Mesendoderm (in vitro differentiated cells): Measurements from ENCODE around the gene LAMTOR4.

ENCODE experiments used
- DNase-seq: peaks from one replicate; pipeline ENCODE4 v3.0.0; 2013
- H2AK5ac ChIP-seq: 2 replicates; pipeline ENCODE4 v1.6.1; 2013; ENCODE audit warnings: low read length, inconsistent platforms
- H2BK120ac ChIP-seq: 2 replicates; pipeline ENCODE4 v1.6.1; 2013; ENCODE audit warnings: low read depth, mild to moderate bottlenecking, low read length, moderate library complexity, mixed read lengths
- H2BK15ac ChIP-seq: replicated peaks from 2 replicates; pipeline ENCODE4 v1.6.1; 2013; ENCODE audit warnings: low read depth, mild to moderate bottlenecking, moderate library complexity
- H2BK5ac ChIP-seq: 2 replicates; pipeline ENCODE4 v1.6.1; 2013; ENCODE audit warnings: low read length, inconsistent platforms
- H3K18ac ChIP-seq: 2 replicates; pipeline ENCODE4 v1.6.1; 2013; ENCODE audit warnings: mild to moderate bottlenecking, low read length, mixed read lengths
- H3K23ac ChIP-seq: one replicate; pipeline ENCODE4 v1.6.1; 2013; ENCODE audit warnings: low read length
- H3K27ac ChIP-seq: 2 replicates; pipeline ENCODE4 v1.5.1; 2013; ENCODE audit warnings: low read depth, mild to moderate bottlenecking, inconsistent platforms, low read length, moderate library complexity
- H3K27me3 ChIP-seq: 2 replicates; pipeline ENCODE4 v1.6.1; 2013; ENCODE audit warnings: low read length, control low read depth, mild to moderate bottlenecking, inconsistent platforms; ENCODE audit not compliant: insufficient read depth, poor library complexity
- H3K36me3 ChIP-seq: 2 replicates; pipeline ENCODE4 v1.6.1; 2013; ENCODE audit warnings: low read length, inconsistent platforms; ENCODE audit not compliant: control insufficient read depth, insufficient read depth
- H3K4ac ChIP-seq: one replicate; pipeline ENCODE4 v1.6.1; 2013; ENCODE audit warnings: low read depth, mild to moderate bottlenecking, low read length, moderate library complexity
- H3K4me1 ChIP-seq: 2 replicates; pipeline ENCODE4 v1.6.1; 2013; ENCODE audit warnings: low read depth, low read length, inconsistent platforms; ENCODE audit not compliant: control insufficient read depth
- H3K4me2 ChIP-seq: 2 replicates; pipeline ENCODE4 v1.6.1; 2013; ENCODE audit warnings: low read length
- H3K4me3 ChIP-seq: 2 replicates; pipeline ENCODE4 v1.5.1; 2013; ENCODE audit warnings: mild to moderate bottlenecking, low read length
- H3K56ac ChIP-seq: one replicate; pipeline ENCODE4 v1.6.1; 2013; ENCODE audit warnings: low read length
- H3K79me1 ChIP-seq: 2 replicates; pipeline ENCODE4 v1.6.1; 2013; ENCODE audit warnings: low read length, inconsistent platforms
- H3K79me2 ChIP-seq: 2 replicates; pipeline ENCODE4 v1.6.1; 2013; ENCODE audit warnings: mild to moderate bottlenecking, low read length; ENCODE audit not compliant: control insufficient read depth, insufficient read depth
- H3K9ac ChIP-seq: 2 replicates; pipeline ENCODE4 v1.6.1; 2013; ENCODE audit warnings: low read length, inconsistent platforms
- H4K5ac ChIP-seq: one replicate; pipeline ENCODE4 v1.6.1; 2013; ENCODE audit warnings: low read length
- H4K8ac ChIP-seq: one replicate; pipeline ENCODE4 v1.6.1; 2013; ENCODE audit warnings: low read depth, mild to moderate bottlenecking, control low read depth, low read length, moderate library complexity
- WGBS: extraction: QIAGEN DNeasy Blood & Tissue Kit; methylation state at CpG from one replicate; pipeline ENCODE4 v1.1.7; 2013; ENCODE audit warnings: low lambda C conversion rate, missing lambda C conversion rate; ENCODE audit not compliant: insufficient coverage; ENCODE audit errors: extremely low coverage; 5-methylcytosine and 5-hydroxymethylcytosine counted together

LAMTOR4 gene

GRCh38 chr7:100109521-100110163, 39.1 kb upstream of the LAMTOR4 start:
- Histone ChIP-seq H3K23ac (no peak overlapping the region), H2BK120ac (no peak overlapping the region), H2BK5ac (no peak overlapping the region), H3K18ac (no peak overlapping the region), H3K27me3 (no peaks in the 10 kb centered on the region), H3K79me2 (no peaks in the 10 kb centered on the region), H3K4ac (no peak overlapping the region), H4K5ac (no peak overlapping the region), H3K9ac (no peak overlapping the region), H3K4me1 (no peaks in the 10 kb centered on the region), H3K4me2 (no peak overlapping the region), H3K27ac (no peak overlapping the region), H2BK15ac (no peak overlapping the region), H3K56ac (no peak overlapping the region), H4K8ac (no peak overlapping the region), H2AK5ac (no peak overlapping the region), H3K36me3 (peaks cover 3% of the 10 kb centered on the region), H3K4me3 (no peak overlapping the region), H3K79me1 (no peaks in the 10 kb centered on the region)
- DNase-seq = no peak
- WGBS = no CpG with 5 or more reads among the region's 12 CpGs

DNA sequence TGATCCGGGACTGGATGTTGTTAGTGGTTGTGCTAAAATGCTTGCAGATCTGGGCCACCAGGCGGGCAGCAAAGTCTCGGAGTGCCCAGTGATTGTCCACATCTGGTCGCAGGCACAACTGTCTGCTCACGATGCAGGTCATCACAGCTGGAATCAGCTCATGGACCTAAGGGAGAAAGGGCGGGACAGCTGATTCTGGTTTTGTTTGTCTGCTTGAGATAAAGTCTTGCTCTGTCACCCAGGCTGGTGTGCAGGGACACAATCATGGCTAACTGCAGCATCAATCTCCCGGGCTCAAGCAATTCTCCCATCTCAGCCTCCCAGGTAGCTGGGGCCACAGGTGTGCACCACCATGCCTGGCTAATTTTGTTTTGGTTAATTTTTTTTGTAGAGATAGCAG, 37.6 kb upstream of the LAMTOR4 start:
- H3K27me3 ChIP-seq = no peaks in the 10 kb centered on the region
- WGBS = no CpG with 5 or more reads among the region's 7 CpGs
- H3K4me1 ChIP-seq = no peaks in the 10 kb centered on the region
- no peaks in the 10 kb centered on the region for H3K79me2 ChIP-seq
- H3K4me2 ChIP-seq = no peak overlapping the region
- no peak overlapping the region for H3K18ac ChIP-seq
- no peak overlapping the region for H3K4ac ChIP-seq
- no peak overlapping the region for H4K8ac ChIP-seq
- no peak overlapping the region for H2AK5ac ChIP-seq
- no peak overlapping the region for H3K4me3 ChIP-seq
- H4K5ac ChIP-seq = no peak overlapping the region
- H3K56ac ChIP-seq = no peak overlapping the region
- no peak overlapping the region for H3K9ac ChIP-seq
- no peak overlapping the region for H3K27ac ChIP-seq
- H2BK5ac ChIP-seq = no peak overlapping the region
- no peak overlapping the region for H2BK120ac ChIP-seq
- H3K36me3 ChIP-seq = peaks cover 3% of the 10 kb centered on the region
- H2BK15ac ChIP-seq = no peak overlapping the region
- DNase-seq = no peak
- no peak overlapping the region for H3K23ac ChIP-seq
- no peaks in the 10 kb centered on the region for H3K79me1 ChIP-seq

DNA sequence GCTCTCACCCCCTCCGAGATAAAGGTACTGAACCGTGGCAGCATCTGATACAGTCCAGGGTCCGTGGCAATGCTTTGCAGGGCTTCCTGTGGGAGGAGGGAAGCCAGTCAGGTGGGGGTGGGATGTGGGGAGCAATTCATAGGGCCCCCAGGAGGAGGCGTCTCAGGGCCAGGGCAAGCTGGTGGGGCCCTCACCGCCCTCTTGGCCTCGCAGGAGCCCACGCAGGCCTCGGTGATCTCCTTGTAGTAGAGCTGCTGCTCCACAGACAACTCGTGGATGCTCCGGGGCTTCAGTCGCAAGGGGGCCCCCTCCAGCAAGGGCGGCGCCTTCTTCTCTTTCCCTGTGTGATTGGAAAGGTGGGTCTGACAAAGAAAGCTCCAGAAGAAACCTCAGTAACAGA, 36.8 kb upstream of the LAMTOR4 start:
- Histone ChIP-seq H3K9ac (no peak overlapping the region), H3K4me3 (no peak overlapping the region), H3K79me1 (no peaks in the 10 kb centered on the region), H3K18ac (no peak overlapping the region), H3K56ac (no peak overlapping the region), H2AK5ac (no peak overlapping the region), H4K5ac (no peak overlapping the region), H3K27me3 (no peaks in the 10 kb centered on the region), H3K23ac (no peak overlapping the region), H3K79me2 (no peaks in the 10 kb centered on the region), H2BK15ac (no peak overlapping the region), H3K36me3 (peaks cover 1% of the 10 kb centered on the region), H3K4me1 (no peaks in the 10 kb centered on the region), H2BK5ac (no peak overlapping the region), H3K4me2 (no peak overlapping the region), H3K4ac (no peak overlapping the region), H4K8ac (no peak overlapping the region), H3K27ac (no peak overlapping the region), H2BK120ac (no peak overlapping the region)
- DNase-seq = no peak
- no CpG with 5 or more reads among the region's 13 CpGs for WGBS

DNA sequence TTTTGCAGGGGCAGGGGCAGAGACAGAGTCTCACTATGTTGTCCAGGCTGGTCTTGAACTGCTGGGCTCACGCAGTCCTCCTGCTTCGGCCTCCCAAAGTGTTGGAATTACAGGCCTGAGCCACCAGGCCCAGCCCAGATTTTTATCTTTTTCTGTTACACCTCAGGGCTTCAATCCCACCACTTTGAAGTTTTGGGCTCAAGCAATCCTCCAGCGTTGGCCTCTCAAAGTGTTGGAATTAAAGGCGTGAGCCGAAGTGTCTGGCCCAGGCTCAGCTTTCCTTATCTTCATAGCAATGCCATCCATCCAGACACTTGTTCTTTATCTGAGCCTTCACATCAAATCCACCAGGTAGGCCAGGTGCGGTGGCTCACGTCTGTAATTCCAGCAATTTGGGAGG, 33.7 kb upstream of the LAMTOR4 start:
- H2BK120ac ChIP-seq = no peak overlapping the region
- no peak overlapping the region for H4K5ac ChIP-seq
- no peak overlapping the region for H2BK15ac ChIP-seq
- WGBS = no CpG with 5 or more reads among the region's 7 CpGs
- DNase-seq = no peak
- H3K23ac ChIP-seq = no peak overlapping the region
- H3K4ac ChIP-seq = no peak overlapping the region
- no peak overlapping the region for H2AK5ac ChIP-seq
- H3K27me3 ChIP-seq = no peaks in the 10 kb centered on the region
- no peak overlapping the region for H3K27ac ChIP-seq
- H3K36me3 ChIP-seq = no peaks in the 10 kb centered on the region
- peaks cover 3% of the 10 kb centered on the region for H3K79me2 ChIP-seq
- H3K56ac ChIP-seq = no peak overlapping the region
- no peak overlapping the region for H3K9ac ChIP-seq
- H3K79me1 ChIP-seq = peaks cover 3% of the 10 kb centered on the region
- H2BK5ac ChIP-seq = no peak overlapping the region
- no peaks in the 10 kb centered on the region for H3K4me1 ChIP-seq
- H4K8ac ChIP-seq = no peak overlapping the region
- no peak overlapping the region for H3K4me2 ChIP-seq
- H3K4me3 ChIP-seq = no peak overlapping the region
- H3K18ac ChIP-seq = no peak overlapping the region

- no peak overlapping the region for H2AK5ac ChIP-seq
- peak overlapping the region; percentile 99 for H3K9ac ChIP-seq
- H2BK5ac ChIP-seq = no peak overlapping the region
- H2BK15ac ChIP-seq = no peak overlapping the region
- peaks cover 4% of the 10 kb centered on the region for H3K4me1 ChIP-seq
- WGBS = no CpG with 5 or more reads among the region's 18 CpGs
- H3K4ac ChIP-seq = peak overlapping the region; percentile 56
- peaks cover 3% of the 10 kb centered on the region for H3K79me2 ChIP-seq
- H4K5ac ChIP-seq = no peak overlapping the region
- H3K27ac ChIP-seq = no peak overlapping the region
- H3K4me2 ChIP-seq = peak overlapping the region; percentile 89
- H3K27me3 ChIP-seq = no peaks in the 10 kb centered on the region
- no peak overlapping the region for H3K18ac ChIP-seq
- peak overlapping the region; percentile 99 for H3K4me3 ChIP-seq
- H3K23ac ChIP-seq = no peak overlapping the region
- H4K8ac ChIP-seq = no peak overlapping the region
- no peak overlapping the region for H2BK120ac ChIP-seq
- DNase-seq = no peak
- no peaks in the 10 kb centered on the region for H3K36me3 ChIP-seq
- peak overlapping the region; percentile 100 for H3K56ac ChIP-seq
- peaks cover 3% of the 10 kb centered on the region for H3K79me1 ChIP-seq
Observed at GRCh38 chr7:100118388-100119071, 30.2 kb upstream of the LAMTOR4 start.
